Astrocyte (in vitro differentiated cells and primary cell): ENCODE results near the gene BRI3.

Source experiments
- EZH2 ChIP-seq: IDR thresholded peaks from 2 replicates; pipeline ENCODE4 v1.6.1; 2012; ENCODE audit warnings: mild to moderate bottlenecking, low read length, inconsistent platforms; ENCODE audit not compliant: insufficient read depth
- TF ChIP-seq, protein P1 (sequence below): IDR thresholded peaks from 2 replicates; pipeline ENCODE4 v1.5.1; 2011; ENCODE audit warnings: low read depth, mild to moderate bottlenecking, inconsistent platforms, low read length, moderate library complexity; ENCODE audit not compliant: insufficient read depth

DNA sequence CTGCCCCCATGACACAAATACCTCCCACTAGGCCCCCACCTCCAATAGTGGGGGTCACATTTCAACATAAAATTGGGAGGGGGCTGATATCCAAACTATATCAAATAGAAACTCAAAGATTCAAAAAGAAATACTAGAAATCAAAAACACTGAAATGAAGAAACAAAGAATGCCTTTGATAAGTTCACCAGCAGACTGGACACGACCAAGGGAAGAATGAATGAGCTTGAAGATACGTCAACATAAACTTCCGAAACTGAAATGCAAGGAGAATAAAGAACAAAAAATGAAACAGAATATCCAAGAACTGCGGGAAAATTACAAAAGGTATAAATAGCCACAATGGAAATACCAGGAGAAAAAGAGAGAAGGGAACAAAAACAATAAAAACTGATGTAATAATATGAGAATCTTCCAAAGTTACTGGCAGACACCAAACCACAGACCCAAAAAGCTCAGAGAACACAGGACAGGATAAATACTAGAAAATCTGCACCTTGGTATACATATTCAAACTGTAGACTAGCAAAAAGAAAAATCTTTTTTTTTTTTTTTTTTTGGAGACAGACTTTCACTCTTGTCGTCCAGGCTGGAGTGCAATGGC lies 49.5 kb downstream of the BRI3 start:
- TF ChIP-seq, protein P1, sequence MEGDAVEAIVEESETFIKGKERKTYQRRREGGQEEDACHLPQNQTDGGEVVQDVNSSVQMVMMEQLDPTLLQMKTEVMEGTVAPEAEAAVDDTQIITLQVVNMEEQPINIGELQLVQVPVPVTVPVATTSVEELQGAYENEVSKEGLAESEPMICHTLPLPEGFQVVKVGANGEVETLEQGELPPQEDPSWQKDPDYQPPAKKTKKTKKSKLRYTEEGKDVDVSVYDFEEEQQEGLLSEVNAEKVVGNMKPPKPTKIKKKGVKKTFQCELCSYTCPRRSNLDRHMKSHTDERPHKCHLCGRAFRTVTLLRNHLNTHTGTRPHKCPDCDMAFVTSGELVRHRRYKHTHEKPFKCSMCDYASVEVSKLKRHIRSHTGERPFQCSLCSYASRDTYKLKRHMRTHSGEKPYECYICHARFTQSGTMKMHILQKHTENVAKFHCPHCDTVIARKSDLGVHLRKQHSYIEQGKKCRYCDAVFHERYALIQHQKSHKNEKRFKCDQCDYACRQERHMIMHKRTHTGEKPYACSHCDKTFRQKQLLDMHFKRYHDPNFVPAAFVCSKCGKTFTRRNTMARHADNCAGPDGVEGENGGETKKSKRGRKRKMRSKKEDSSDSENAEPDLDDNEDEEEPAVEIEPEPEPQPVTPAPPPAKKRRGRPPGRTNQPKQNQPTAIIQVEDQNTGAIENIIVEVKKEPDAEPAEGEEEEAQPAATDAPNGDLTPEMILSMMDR = no peak
- no peak for TF ChIP-seq EZH2
